Right lobe of liver (tissue), 6 donors: ENCODE data around the gene HBP1. TPM values are rescaled to one million over a fixed set of nuclear protein-coding genes. Genes with fewer than 3 reads are reported as not detected.

Experiments used
- ATAC-seq, 4 donors: fragments of 200-7000 bp; cut with Tn5 transposase; one replicate each; pipeline ENCODE4 v1.9.1; 2020; ENCODE audit warnings: mild to moderate bottlenecking in 4 of 4, moderate library complexity in 4 of 4
- DNase-seq, 3 donors: peaks; one replicate each; pipeline ENCODE4 v3.0.0-alpha.2; 2020
- H3K27ac ChIP-seq, 3 donors: fragments of 200-600 bp; one replicate each; pipeline ENCODE4 v1.8.0; 2022
- H3K27me3 ChIP-seq, 2 donors: fragments of 200-600 bp; one replicate each; pipeline ENCODE4 v1.8.0; 2022
- H3K36me3 ChIP-seq, 4 donors: fragments of 200-600 bp; sonication (generic) in 1 of 4; one replicate each; pipeline versions ENCODE4 v1.5.1 to v1.8.0; 2017 to 2022; ENCODE audit warnings: control low read depth in 1 of 4
- H3K4me1 ChIP-seq, 4 donors: fragments of 200-600 bp; sonication (generic) in 1 of 4; one replicate each; pipeline versions ENCODE4 v1.5.1 to v1.8.0; 2017 to 2022; ENCODE audit warnings: control low read depth in 1 of 4
- H3K4me3 ChIP-seq, 3 donors: fragments of 200-600 bp; one replicate each; pipeline ENCODE4 v1.8.0; 2022
- H3K9me3 ChIP-seq, 4 donors: fragments of 200-600 bp; sonication (generic) in 1 of 4; one replicate each; pipeline versions ENCODE4 v1.5.1 to v1.8.0; 2017 to 2022; ENCODE audit warnings: control low read depth in 1 of 4
- CTCF ChIP-seq, 4 donors: fragments of 200-600 bp in 3 of 4; fragments of 450-650 bp in 1 of 4; IDR thresholded peaks; one replicate each; pipeline versions ENCODE4 v1.5.1 to v1.8.0; 2016 to 2022; ENCODE audit warnings: antibody characterized with exemption in 4 of 4, mild to moderate bottlenecking in 2 of 4
- POLR2A ChIP-seq: fragments of 450-650 bp; IDR thresholded peaks from one replicate; pipeline ENCODE4 v1.6.1; 2017; ENCODE audit warnings: antibody characterized with exemption, mild to moderate bottlenecking
- WGBS: methylation state at CpG from one replicate; pipeline ENCODE4 v1.1.6; 2018; ENCODE audit warnings: low coverage, low lambda C conversion rate; ENCODE audit not compliant: insufficient coverage; ENCODE audit errors: missing lambda C conversion rate; 5-methylcytosine and 5-hydroxymethylcytosine counted together
- intact Hi-C, 2 donors: fragments of 100-400 bp; cut with DNase I; formaldehyde crosslinking; loops; one replicate each; pipeline versions ENCODE4 v1.11.2 to v1.14.1; 2022
- total RNA-seq, 6 experiments: library from RNA; depleted of rRNA in 2 of 6; stranded (reverse); fragments of >200 nt in 2 of 6; fragmentation: NEBNext Ultra II Directional in 3 of 6; extraction: Animal tissue kit (Norgen Biotek cat#: 25700) in 3 of 6; gene quantifications; one replicate each; pipeline versions ENCODE4 v1.1.0 to v1.2.4, GENCODE V29; 2016 to 2023
- donor health status: DM: no; HTN: yes; CAD: no.
- donor health status: DM: no; HTN: no; CAD: no.
- donor health status: DM: no; HTN: no; CAD: no.
- donor health status: DM: no; HTN: yes; CAD: no.
- donor health status: DM: no; HTN: yes; CAD: no.

The HBP1 gene
- total RNA-seq, 6 experiments from 2014 or later, result 30.2 to 50.0 (median 36.9) TPM

GRCh38 chr7:107158028-107158427, 10.8 kb upstream of the HBP1 start:
- no peak for DNase-seq
- intact Hi-C loops, result loop anchor here in 1 of 2 donors (10.0 kb wide), 1 partner anchor 363 kb away; no protein-coding TSS in a partner anchor
- H3K4me1 ChIP-seq, result no peaks in the 10 kb centered on the region
- WGBS, result 85% methylated on average over 2 of the region's 2 CpGs
- no peaks in the 10 kb centered on the region for H3K9me3 ChIP-seq
- TF ChIP-seq POLR2A (no peak), CTCF (IDR thresholded peaks at IDR 0.05) (no peak)
- H3K27ac ChIP-seq, result no peak overlapping the region
- ATAC-seq, result no peak
- no peaks in the 10 kb centered on the region for H3K36me3 ChIP-seq
- no peak overlapping the region for H3K4me3 ChIP-seq
- no peaks in the 10 kb centered on the region for H3K27me3 ChIP-seq

DNA sequence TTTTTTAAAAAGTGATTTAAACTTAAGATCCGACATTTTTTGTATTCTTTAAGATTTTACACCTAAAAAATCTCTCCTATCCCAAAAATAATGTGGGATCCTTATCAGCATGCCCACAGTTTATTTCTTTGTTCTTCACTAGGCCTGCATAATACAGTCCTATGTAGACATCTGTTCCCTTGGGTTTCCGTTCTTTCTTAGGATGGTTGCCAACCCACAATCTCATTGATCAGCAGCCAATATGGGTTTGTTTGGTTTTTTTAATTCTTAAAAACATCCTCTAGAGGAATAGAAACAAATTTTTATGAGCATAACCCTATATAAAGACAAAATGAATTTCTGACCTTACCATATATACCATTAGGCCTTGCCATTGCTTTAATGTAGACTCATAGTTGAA, 8.4 kb upstream of the HBP1 start:
- no peak for TF ChIP-seq CTCF (IDR thresholded peaks at IDR 0.05)
- no peak for TF ChIP-seq POLR2A
- 57% methylated on average over 2 of the region's 2 CpGs for WGBS
- DNase-seq, result no peak
- no peaks in the 10 kb centered on the region for H3K36me3 ChIP-seq
- intact Hi-C loops, result no loop called here
- ATAC-seq, result no peak
- no peak overlapping the region for H3K27ac ChIP-seq
- no peaks in the 10 kb centered on the region for H3K4me1 ChIP-seq
- H3K4me3 ChIP-seq, result no peak overlapping the region
- H3K9me3 ChIP-seq, result no peaks in the 10 kb centered on the region
- H3K27me3 ChIP-seq, result no peaks in the 10 kb centered on the region

- no peak for DNase-seq
- intact Hi-C loops, result no loop called here
- Histone ChIP-seq H3K27ac (no peak overlapping the region), H3K36me3 (no peaks in the 10 kb centered on the region), H3K4me1 (no peaks in the 10 kb centered on the region), H3K9me3 (no peaks in the 10 kb centered on the region), H3K4me3 (no peak overlapping the region), H3K27me3 (no peaks in the 10 kb centered on the region)
- ATAC-seq, result no peak
- TF ChIP-seq POLR2A (no peak), CTCF (IDR thresholded peaks at IDR 0.05) (no peak)
- 73% methylated on average over 3 of the region's 3 CpGs for WGBS
Measured at GRCh38 chr7:107161415-107161814, 7.4 kb upstream of the HBP1 start.

DNA sequence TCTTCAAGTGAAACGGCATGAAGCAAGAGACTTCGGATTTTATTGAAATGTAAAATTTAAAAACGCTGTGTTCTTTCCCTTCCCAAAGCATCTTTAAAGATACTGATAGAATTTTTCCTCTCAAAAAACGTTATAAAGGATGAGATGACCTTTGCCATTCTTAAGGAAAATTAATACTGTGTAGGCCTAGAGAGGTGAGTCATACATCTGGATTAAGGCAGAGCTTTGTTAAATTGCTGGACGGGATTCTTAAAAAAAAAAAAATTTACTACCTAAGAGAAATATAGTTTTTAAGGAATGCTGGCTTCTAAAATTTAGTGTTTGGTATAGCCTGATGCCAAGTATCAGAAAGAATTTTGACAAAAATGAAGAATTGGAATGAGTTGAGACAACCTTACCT, 6.3 kb upstream of the HBP1 start:
- no peaks in the 10 kb centered on the region for H3K4me1 ChIP-seq
- TF ChIP-seq CTCF (IDR thresholded peaks at IDR 0.05) (no peak), POLR2A (no peak)
- no peaks in the 10 kb centered on the region for H3K36me3 ChIP-seq
- H3K4me3 ChIP-seq, result no peak overlapping the region
- DNase-seq, result no peak
- no peak overlapping the region for H3K27ac ChIP-seq
- H3K9me3 ChIP-seq, result no peaks in the 10 kb centered on the region
- intact Hi-C loops, result no loop called here
- 72% methylated on average over 5 of the region's 5 CpGs for WGBS
- H3K27me3 ChIP-seq, result no peaks in the 10 kb centered on the region
- ATAC-seq, result no peak

- ATAC-seq, result no peak
- no peaks in the 10 kb centered on the region for H3K9me3 ChIP-seq
- WGBS, result 50% methylated on average over 2 of the region's 2 CpGs
- intact Hi-C loops, result no loop called here
- DNase-seq, result no peak
- H3K4me1 ChIP-seq, result no peaks in the 10 kb centered on the region
- TF ChIP-seq CTCF (IDR thresholded peaks at IDR 0.05) (no peak), POLR2A (no peak)
- no peak overlapping the region for H3K4me3 ChIP-seq
- H3K27me3 ChIP-seq, result no peaks in the 10 kb centered on the region
- H3K27ac ChIP-seq, result no peak overlapping the region
- no peaks in the 10 kb centered on the region for H3K36me3 ChIP-seq
Measured at GRCh38 chr7:107164092-107164491, 4.7 kb upstream of the HBP1 start.
